T-helper 1 cell treated with Interleukin-12 subunit alpha and Interleukin-12 subunit beta and Interleukin-4 antibody, amounts not matched to agents 30 ng/mL and 1 ng/mL, for 36 hours (primary cell): ENCODE results near the gene TBC1D1. TPM values are rescaled to one million over a fixed set of nuclear protein-coding genes. Genes with fewer than 3 reads are reported as not detected.

ENCODE experiments used
- intact Hi-C: fragments of 100-400 bp; cut with micrococcal nuclease; formaldehyde crosslinking; loops from one replicate; pipeline ENCODE4 v1.15.1; 2024
- total RNA-seq: library from RNA; stranded (reverse); gene quantifications from 2 replicates; pipeline ENCODE4 v1.2.3, GENCODE V29; 2022

TBC1D1 gene
- total RNA-seq, 1 donor from 2014 or later = 65.2 TPM

- intact Hi-C loops = no loop called here
These were observed 149.7 kb downstream of the TBC1D1 start for GRCh38 chr4:38040619-38041018.

- intact Hi-C loops = no loop called here
These were observed 153.2 kb downstream of the TBC1D1 start for GRCh38 chr4:38044060-38044459.

- intact Hi-C loops = no loop called here
These were observed 154.6 kb downstream of the TBC1D1 start for GRCh38 chr4:38045289-38045988.

GRCh38 chr4:38046727-38047489, 156.0 kb downstream of the TBC1D1 start:
- intact Hi-C loops = no loop called here

- intact Hi-C loops = no loop called here
These were observed 158.8 kb downstream of the TBC1D1 start for GRCh38 chr4:38049545-38050170.

GRCh38 chr4:38050560-38051350, 159.9 kb downstream of the TBC1D1 start:
- intact Hi-C loops = no loop called here

GRCh38 chr4:38055566-38055965, 164.7 kb downstream of the TBC1D1 start:
- intact Hi-C loops = no loop called here

- intact Hi-C loops = no loop called here
These were observed 165.3 kb downstream of the TBC1D1 start for GRCh38 chr4:38056011-38056685.

GRCh38 chr4:38058151-38058550, 167.3 kb downstream of the TBC1D1 start:
- intact Hi-C loops = no loop called here

GRCh38 chr4:38060829-38061431, 170.0 kb downstream of the TBC1D1 start:
- intact Hi-C loops = loop anchor here (10.0 kb wide), 1 partner anchor 464 kb away; no protein-coding TSS in a partner anchor

- intact Hi-C loops = loop anchor here (1.0 to 10.0 kb wide), 8 partner anchors 70 to 794 kb away; partner anchors contain the start of gene TLR6
These were observed 171.3 kb downstream of the TBC1D1 start for GRCh38 chr4:38062088-38062775.

GRCh38 chr4:38062776-38063097, 171.9 kb downstream of the TBC1D1 start:
- intact Hi-C loops = loop anchor here (1.0 to 10.0 kb wide), 8 partner anchors 70 to 794 kb away; partner anchors contain the start of gene TLR6

- intact Hi-C loops = loop anchor here (10.0 kb wide), 1 partner anchor 460 kb away; no protein-coding TSS in a partner anchor
These were observed 174.3 kb downstream of the TBC1D1 start for GRCh38 chr4:38065176-38065575.

- intact Hi-C loops = loop anchor here (10.0 kb wide), 1 partner anchor 459 kb away; no protein-coding TSS in a partner anchor
These were observed 175.0 kb downstream of the TBC1D1 start for GRCh38 chr4:38065900-38066299.

- intact Hi-C loops = loop anchor here (10.0 kb wide), 1 partner anchor 457 kb away; no protein-coding TSS in a partner anchor
These were observed 176.6 kb downstream of the TBC1D1 start for GRCh38 chr4:38067499-38067898.

GRCh38 chr4:38068107-38068506, 177.2 kb downstream of the TBC1D1 start:
- intact Hi-C loops = loop anchor here (10.0 kb wide), 1 partner anchor 457 kb away; no protein-coding TSS in a partner anchor

- intact Hi-C loops = loop anchor here (1.0 to 10.0 kb wide), 6 partner anchors 63 to 606 kb away; no protein-coding TSS in a partner anchor
These were observed 178.4 kb downstream of the TBC1D1 start for GRCh38 chr4:38069271-38069760.

GRCh38 chr4:38071801-38072431, 181.0 kb downstream of the TBC1D1 start:
- intact Hi-C loops = no loop called here

- intact Hi-C loops = no loop called here
These were observed 181.7 kb downstream of the TBC1D1 start for GRCh38 chr4:38072578-38072977.
